K562 (cell line): Measurements from ENCODE around the gene ADAMTSL2. TPM values are rescaled to one million over a fixed set of nuclear protein-coding genes. Genes with fewer than 3 reads are reported as not detected.

Experiments
- ARNT ChIP-seq, 2 experiments: fragments of 450-650 bp; IDR thresholded peaks; 2 replicates each; pipeline ENCODE4 v1.6.1; 2016; ENCODE audit warnings: mild to moderate bottlenecking in 1 of 2
- CTBP1 ChIP-seq: fragments of 450-650 bp; IDR thresholded peaks from 2 replicates; pipeline ENCODE4 v1.6.1; 2016; ENCODE audit warnings: borderline replicate concordance
- CTCF ChIP-seq, 3 experiments: IDR thresholded peaks in 2 of 3; conservative IDR thresholded peaks in 1 of 3; 2 replicates each; pipeline ENCODE4 v1.5.1; 2011 to 2012; ENCODE audit warnings: low read length in 3 of 3, mild to moderate bottlenecking in 3 of 3, control low read depth in 2 of 3, improper control_type of control experiment in 1 of 3, inconsistent platforms in 1 of 3, low read depth in 1 of 3, mixed read lengths in 1 of 3, moderate library complexity in 1 of 3; ENCODE audit not compliant: insufficient read depth in 2 of 3
- MLLT1 ChIP-seq, 2 experiments: fragments of 450-650 bp; IDR thresholded peaks; 2 replicates each; pipeline ENCODE4 v1.6.1; 2016
- MTA3 ChIP-seq: fragments of 450-650 bp; formaldehyde crosslinking; IDR thresholded peaks from 2 replicates; pipeline ENCODE4 v1.6.1; 2017; ENCODE audit warnings: mild to moderate bottlenecking, borderline replicate concordance
- NELFE ChIP-seq: IDR thresholded peaks from 2 replicates; pipeline ENCODE4 v1.6.1; 2011; ENCODE audit warnings: mild to moderate bottlenecking; ENCODE audit not compliant: insufficient read depth, insufficient read length
- NFIC ChIP-seq: fragments of 450-650 bp; IDR thresholded peaks from 2 replicates; pipeline ENCODE4 v1.6.1; 2017; ENCODE audit warnings: mild to moderate bottlenecking, inconsistent platforms
- NR2C1 ChIP-seq, 2 experiments: fragments of 450-650 bp; IDR thresholded peaks; 2 replicates each; pipeline ENCODE4 v1.6.1; 2017; ENCODE audit warnings: mild to moderate bottlenecking in 2 of 2, antibody characterized with exemption in 1 of 2, inconsistent platforms in 1 of 2, missing compliant biosample characterization in 1 of 2, missing genetic modification characterization in 1 of 2
- SMARCA4 ChIP-seq: fragments of 450-650 bp; IDR thresholded peaks from 2 replicates; pipeline ENCODE4 v1.6.1; 2016
- ZBTB9 ChIP-seq: fragments of 450-650 bp; formaldehyde crosslinking; IDR thresholded peaks from 2 replicates; pipeline ENCODE4 v1.4.0; 2020; ENCODE audit warnings: mild to moderate bottlenecking, moderate library complexity
- ZNF76 ChIP-seq: fragments of 250-450 bp; sonication (Bioruptor Pico); IDR thresholded peaks from 2 replicates; pipeline ENCODE4 v1.4.0; 2020; ENCODE audit warnings: mild to moderate bottlenecking, moderate library complexity, borderline replicate concordance
- polyA plus RNA-seq, 8 experiments: library from polyadenylated mRNA; depleted of rRNA in 4 of 8; stranded (reverse) in 5 of 8; unstranded in 3 of 8; fragments of >200 nt; fragmentation: Nextera tagmentation in 2 of 8; fragmentation: Illumina TruSeq in 1 of 8; extraction: Ambion mirVana in 2 of 8; extraction: Trizol in 1 of 8; gene quantifications; 2 replicates each; pipeline versions ENCODE4 v1.2.1 to v1.2.3, GENCODE V29; 2011 to 2014; ENCODE audit warnings: inconsistent platforms in 1 of 8, missing spikeins in 1 of 8
- total RNA-seq, 7 experiments: library from RNA; depleted of rRNA in 6 of 7; stranded (reverse); fragments of >200 nt in 6 of 7; fragmentation: Illumina TruSeq in 2 of 7; extraction: Trizol in 2 of 7; gene quantifications; 2 replicates each; pipeline versions ENCODE4 v1.2.1 to v1.2.3, GENCODE V29; 2011 to 2021; ENCODE audit warnings: low replicate concordance in 1 of 7
- TF ChIP-seq, protein P1 (sequence below): fragments of 450-650 bp; formaldehyde crosslinking; conservative IDR thresholded peaks from 2 replicates; pipeline ENCODE4 v1.4.0; 2022; ENCODE audit warnings: mild to moderate bottlenecking, missing genetic modification characterization
- TF ChIP-seq, protein P2 (sequence below): IDR thresholded peaks from 2 replicates; pipeline ENCODE4 v1.6.1; 2011; ENCODE audit warnings: borderline replicate concordance, low read depth, mild to moderate bottlenecking, moderate library complexity, low read length; ENCODE audit not compliant: insufficient read depth, poor library complexity, severe bottlenecking

The ADAMTSL2 gene
- total and polyA plus RNA-seq, 9 of the 15 experiments (the other 6 are each of a cell fraction or from before 2014, with no cell fraction given): 0.04 TPM; not detected in 8

DNA sequence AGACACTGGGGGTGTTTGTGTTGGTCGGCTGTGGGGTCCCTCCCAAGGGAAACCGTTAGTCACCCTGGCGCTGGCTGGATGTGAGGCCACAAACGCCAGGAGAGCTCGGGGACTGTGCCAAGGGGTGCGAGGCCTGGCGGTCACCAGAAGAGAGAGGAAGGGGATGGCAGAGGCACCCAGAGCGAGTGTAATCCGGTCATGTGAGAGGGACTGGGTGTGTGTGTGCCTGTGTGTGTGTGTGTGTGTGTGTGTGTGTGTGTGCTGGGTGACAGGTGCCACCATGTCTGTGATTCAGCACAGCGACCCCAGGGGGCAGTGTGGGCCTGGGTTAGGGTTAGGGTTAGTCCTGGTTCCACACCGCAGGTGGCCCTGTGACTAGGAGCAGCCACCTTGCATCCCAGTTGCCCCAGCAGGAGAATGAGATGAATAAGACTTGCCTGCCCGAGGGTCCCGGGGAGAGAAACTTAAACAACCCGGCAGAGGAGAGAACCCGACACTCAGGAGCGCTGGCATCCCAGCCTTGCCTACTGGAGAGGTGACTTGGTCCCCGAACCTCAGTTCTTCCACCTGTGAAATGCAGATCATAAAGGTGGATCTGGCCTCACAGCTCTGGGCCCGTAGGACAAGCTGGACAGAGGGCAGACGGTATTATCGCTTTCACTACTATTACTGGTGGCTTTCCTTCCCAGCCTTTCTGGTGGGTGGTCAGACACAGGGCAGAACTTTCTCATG is 1.4 kb upstream of the ADAMTSL2 start (continued):
- no peak for TF ChIP-seq ZBTB9 (CRISPR knock-in tag)
- TF ChIP-seq NR2C1 (IDR thresholded peaks at IDR 0.05): no peak
- TF ChIP-seq NR2C1 (tag; IDR thresholded peaks at IDR 0.05): no peak
- TF ChIP-seq, protein P1, sequence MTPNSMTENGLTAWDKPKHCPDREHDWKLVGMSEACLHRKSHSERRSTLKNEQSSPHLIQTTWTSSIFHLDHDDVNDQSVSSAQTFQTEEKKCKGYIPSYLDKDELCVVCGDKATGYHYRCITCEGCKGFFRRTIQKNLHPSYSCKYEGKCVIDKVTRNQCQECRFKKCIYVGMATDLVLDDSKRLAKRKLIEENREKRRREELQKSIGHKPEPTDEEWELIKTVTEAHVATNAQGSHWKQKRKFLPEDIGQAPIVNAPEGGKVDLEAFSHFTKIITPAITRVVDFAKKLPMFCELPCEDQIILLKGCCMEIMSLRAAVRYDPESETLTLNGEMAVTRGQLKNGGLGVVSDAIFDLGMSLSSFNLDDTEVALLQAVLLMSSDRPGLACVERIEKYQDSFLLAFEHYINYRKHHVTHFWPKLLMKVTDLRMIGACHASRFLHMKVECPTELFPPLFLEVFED (CRISPR knock-in tag): peak; percentile 85
- TF ChIP-seq, protein P2, sequence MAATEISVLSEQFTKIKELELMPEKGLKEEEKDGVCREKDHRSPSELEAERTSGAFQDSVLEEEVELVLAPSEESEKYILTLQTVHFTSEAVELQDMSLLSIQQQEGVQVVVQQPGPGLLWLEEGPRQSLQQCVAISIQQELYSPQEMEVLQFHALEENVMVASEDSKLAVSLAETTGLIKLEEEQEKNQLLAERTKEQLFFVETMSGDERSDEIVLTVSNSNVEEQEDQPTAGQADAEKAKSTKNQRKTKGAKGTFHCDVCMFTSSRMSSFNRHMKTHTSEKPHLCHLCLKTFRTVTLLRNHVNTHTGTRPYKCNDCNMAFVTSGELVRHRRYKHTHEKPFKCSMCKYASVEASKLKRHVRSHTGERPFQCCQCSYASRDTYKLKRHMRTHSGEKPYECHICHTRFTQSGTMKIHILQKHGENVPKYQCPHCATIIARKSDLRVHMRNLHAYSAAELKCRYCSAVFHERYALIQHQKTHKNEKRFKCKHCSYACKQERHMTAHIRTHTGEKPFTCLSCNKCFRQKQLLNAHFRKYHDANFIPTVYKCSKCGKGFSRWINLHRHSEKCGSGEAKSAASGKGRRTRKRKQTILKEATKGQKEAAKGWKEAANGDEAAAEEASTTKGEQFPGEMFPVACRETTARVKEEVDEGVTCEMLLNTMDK: peak; percentile 21
- no peak for TF ChIP-seq MTA3
- TF ChIP-seq SMARCA4: no peak
- peak; percentile 44; the same call in 1 of the 2 replicates for TF ChIP-seq CTBP1
- no peak for TF ChIP-seq ARNT (IDR thresholded peaks at IDR 0.05)
- peak; percentile 15; the same call in 1 of the 2 replicates for TF ChIP-seq NFIC
- TF ChIP-seq CTCF (IDR thresholded peaks at IDR 0.05 in 2 of 3, conservative IDR thresholded peaks at IDR 0.05 in 1 of 3; ENCODE audit: insufficient read depth in 2 of 3, low read depth in 1 of 3, low read length in 3 of 3): peak; percentile 82 to 88 (median 85)
- no peak for TF ChIP-seq NELFE
- TF ChIP-seq ZNF76 (CRISPR knock-in tag): no peak
- 0 out of 4 replicates have a peak, but pooled peaks of 1 of the 2 experiments have one; percentile 42 for TF ChIP-seq MLLT1 (IDR thresholded peaks at IDR 0.05)
